K562 (cell line): ENCODE data around the gene APP. TPM values are rescaled to one million over a fixed set of nuclear protein-coding genes. Genes with fewer than 3 reads are reported as not detected.

Experiments used
- ATAC-seq: fragments of 200-7000 bp; cut with Tn5 transposase; 3 replicates; pipeline ENCODE4 v1.9.1; 2020; ENCODE audit warnings: moderate library complexity
- BruUV-seq: library from RNA; stranded (reverse); fragments of 400-500 nt; replicated peaks from 2 replicates; lab custom pipeline; 2021; lab: Mats Ljungman, UMichigan
- CTCF ChIA-PET: fragments of 300-600 bp; formaldehyde crosslinking; extraction: SDS; loops from one replicate; lab custom pipeline; 2021; ENCODE audit warnings: low intra/inter-chr PET ratio; lab: Yijun Ruan, JAX
- POLR2A ChIA-PET: fragments of 300-600, 350-650 bp; sonication (Branson Sonifier 250); formaldehyde crosslinking; extraction: SDS; loops from one replicate; lab custom pipeline; 2021; ENCODE audit warnings: antibody characterized with exemption, inconsistent platforms; lab: Yijun Ruan, JAX
- DNase-seq, 4 experiments: peaks; one replicate each; pipeline versions ENCODE4 v3.0.0 to v3.0.0-alpha.2; 2011 to 2018; ENCODE audit warnings: low spot score in 3 of 4, mixed read lengths in 3 of 4; ENCODE audit errors: extremely low read depth in 1 of 4
- FAIRE-seq: peaks from 2 replicates; lab custom pipeline; 2011; peaks lifted over from hg19 to GRCh38; lab: Jason Lieb, UNC
- H2AFZ ChIP-seq: 2 replicates; pipeline ENCODE4 v1.6.0; 2011; ENCODE audit warnings: low read depth, low read length, control low read depth, inconsistent platforms
- H3K27ac ChIP-seq: fragments of 200-600 bp; 3 replicates; pipeline ENCODE4 v1.8.0; 2011; ENCODE audit warnings: low read depth, mild to moderate bottlenecking, control low read depth, inconsistent platforms, low read length, moderate library complexity, mixed read lengths; ENCODE audit errors: extremely low read depth
- H3K27me3 ChIP-seq, 2 experiments: fragments of 300-600 bp in 1 of 2; 2 replicates in 1 of 2; 3 replicates in 1 of 2; pipeline versions ENCODE4 v1.6.0 to v1.8.0; 2011; ENCODE audit warnings: inconsistent platforms in 2 of 2, low read length in 2 of 2, mild to moderate bottlenecking in 1 of 2, mixed read lengths in 1 of 2, moderate library complexity in 1 of 2; ENCODE audit not compliant: control insufficient read depth in 2 of 2, insufficient read depth in 2 of 2
- H3K36me3 ChIP-seq: fragments of 300-600 bp; 3 replicates; pipeline ENCODE4 v1.8.0; 2011; ENCODE audit warnings: mild to moderate bottlenecking, low read length, inconsistent platforms; ENCODE audit not compliant: control insufficient read depth, insufficient read depth
- H3K4me1 ChIP-seq, 2 experiments: fragments of 200-600 bp in 1 of 2; replicated peaks in 1 of 2; 2 replicates in 1 of 2; 3 replicates in 1 of 2; pipeline versions ENCODE4 v1.5.1 to v1.8.0; 2011; ENCODE audit warnings: inconsistent platforms in 2 of 2, low read length in 2 of 2, mild to moderate bottlenecking in 1 of 2, mixed read lengths in 1 of 2, moderate library complexity in 1 of 2; ENCODE audit not compliant: control insufficient read depth in 2 of 2, insufficient read depth in 2 of 2
- H3K4me2 ChIP-seq: 2 replicates; pipeline ENCODE4 v1.6.1; 2011; ENCODE audit warnings: low read length, control low read depth, inconsistent platforms, mixed read lengths; ENCODE audit not compliant: insufficient read depth
- H3K4me3 ChIP-seq: fragments of 200-600 bp; sonication (generic), shearing (Covaris generic); 2 replicates; pipeline ENCODE4 v1.5.1; 2016; ENCODE audit warnings: control low read depth, inconsistent platforms
- H3K79me2 ChIP-seq: fragments of 200-600 bp; 3 replicates; pipeline ENCODE4 v1.8.0; 2011; ENCODE audit warnings: low read length, inconsistent platforms; ENCODE audit not compliant: control insufficient read depth, insufficient read depth
- H3K9ac ChIP-seq, 2 experiments: 2 replicates each; pipeline versions ENCODE4 v1.6.0 to v1.6.1; 2011; ENCODE audit warnings: low read depth in 2 of 2, low read length in 2 of 2, control low read depth in 1 of 2, inconsistent platforms in 1 of 2, mild to moderate bottlenecking in 1 of 2, mixed read lengths in 1 of 2; ENCODE audit not compliant: insufficient read depth in 1 of 2
- H3K9me1 ChIP-seq: one replicate; pipeline ENCODE4 v1.6.0; 2011; ENCODE audit warnings: inconsistent platforms, mild to moderate bottlenecking, low read length, moderate library complexity; ENCODE audit not compliant: control insufficient read depth, insufficient read depth
- H3K9me3 ChIP-seq: replicated peaks from 2 replicates; pipeline ENCODE4 v1.5.1; 2011; ENCODE audit warnings: low read depth, low read length, inconsistent platforms; ENCODE audit not compliant: control insufficient read depth, insufficient read depth
- H4K20me1 ChIP-seq: replicated peaks from 2 replicates; pipeline ENCODE4 v1.6.1; 2011; ENCODE audit warnings: low read length, inconsistent platforms, mixed read lengths; ENCODE audit not compliant: control insufficient read depth, insufficient read depth
- CXXC5 ChIP-seq: fragments of 250-450 bp; sonication (Bioruptor Pico); IDR thresholded peaks from 2 replicates; pipeline ENCODE4 v1.8.0; 2022; ENCODE audit warnings: inconsistent platforms, mild to moderate bottlenecking, moderate library complexity
- HEY1 ChIP-seq: fragments of 250-450 bp; sonication (Bioruptor Pico); IDR thresholded peaks from 2 replicates; pipeline ENCODE4 v1.5.0; 2020; ENCODE audit warnings: mild to moderate bottlenecking, moderate library complexity, borderline replicate concordance
- MCM2 ChIP-seq: fragments of 450-650 bp; IDR thresholded peaks from 2 replicates; pipeline ENCODE4 v1.6.1; 2017; ENCODE audit warnings: low read depth, mild to moderate bottlenecking
- NR3C1 ChIP-seq: sonication (generic); formaldehyde crosslinking; IDR thresholded peaks from 2 replicates; pipeline ENCODE4 v1.8.1; 2022; ENCODE audit warnings: missing genetic modification reagents
- PHTF2 ChIP-seq: fragments of 250-450 bp; sonication (Bioruptor Pico); IDR thresholded peaks from 2 replicates; pipeline ENCODE4 v1.5.0; 2021; ENCODE audit warnings: mild to moderate bottlenecking
- ZHX1 ChIP-seq: fragments of 150-350 bp; conservative IDR thresholded peaks from 2 replicates; pipeline ENCODE4 v1.6.1; 2014; ENCODE audit warnings: low read length
- WGBS: fragments of 100-300 bp; shearing (Covaris generic); methylation state at CpG from one replicate; pipeline ENCODE4 v1.1.6; 2016; ENCODE audit warnings: low coverage, mixed read lengths; ENCODE audit not compliant: insufficient coverage; ENCODE audit errors: missing lambda C conversion rate; 5-methylcytosine and 5-hydroxymethylcytosine counted together
- in situ Hi-C: fragments of 300-500 bp; cut with MboI; formaldehyde crosslinking; loops from 4 replicates; pipeline ENCODE4 v1.15.0; 2018; ENCODE audit warnings: inconsistent platforms, mixed read lengths
- intact Hi-C: fragments of 100-400 bp; cut with micrococcal nuclease; formaldehyde crosslinking; loops from 2 replicates; pipeline ENCODE4 v1.14.2; 2022
- polyA plus RNA-seq, 8 experiments: library from polyadenylated mRNA; depleted of rRNA in 4 of 8; stranded (reverse) in 5 of 8; unstranded in 3 of 8; fragments of >200 nt; fragmentation: Nextera tagmentation in 2 of 8; fragmentation: Illumina TruSeq in 1 of 8; extraction: Ambion mirVana in 2 of 8; extraction: Trizol in 1 of 8; gene quantifications; 2 replicates each; pipeline versions ENCODE4 v1.2.1 to v1.2.3, GENCODE V29; 2011 to 2014; ENCODE audit warnings: inconsistent platforms in 1 of 8, missing spikeins in 1 of 8
- total RNA-seq, 7 experiments: library from RNA; depleted of rRNA in 6 of 7; stranded (reverse); fragments of >200 nt in 6 of 7; fragmentation: Illumina TruSeq in 2 of 7; extraction: Trizol in 2 of 7; gene quantifications; 2 replicates each; pipeline versions ENCODE4 v1.2.1 to v1.2.3, GENCODE V29; 2011 to 2021; ENCODE audit warnings: low replicate concordance in 1 of 7

APP gene
- total and polyA plus RNA-seq, 9 of the 15 experiments (the other 6 are each of a cell fraction or from before 2014, with no cell fraction given): 0.01 to 1.5 (median 0.16) TPM; not detected in 5

DNA sequence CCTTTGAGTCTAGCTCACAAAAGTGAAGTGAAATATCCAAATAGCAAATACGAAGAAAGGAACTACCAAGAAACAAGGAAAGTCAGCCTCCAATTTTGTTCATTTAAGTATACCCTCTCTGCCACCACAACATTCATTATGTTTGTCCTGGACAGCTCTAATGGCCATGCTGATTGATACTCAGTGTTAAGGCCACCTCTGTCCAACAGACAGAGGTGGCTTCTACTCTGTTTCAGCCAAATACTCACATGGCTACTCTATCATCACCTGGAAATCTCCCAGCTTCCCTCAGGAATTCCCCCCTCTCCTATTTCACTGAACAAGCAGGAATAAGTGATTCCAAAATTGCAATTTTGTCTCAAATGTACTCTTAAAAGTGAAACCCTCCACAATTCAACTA is 10.7 kb downstream of the APP start:
- intact Hi-C loops: no loop called here
- no peak overlapping the region for H3K4me3 ChIP-seq
- TF ChIP-seq MCM2: no peak
- no peak for TF ChIP-seq PHTF2 (CRISPR knock-in tag)
- no peak for TF ChIP-seq NR3C1 (CRISPR knock-in tag)
- no peak for TF ChIP-seq CXXC5 (CRISPR knock-in tag)
- TF ChIP-seq HEY1: no peak
- no peak for TF ChIP-seq ZHX1
- H3K9me1 ChIP-seq: no peaks in the 10 kb centered on the region
- H3K9me3 ChIP-seq: no peaks in the 10 kb centered on the region
- no peak overlapping the region for H2AFZ ChIP-seq
- no peaks in the 10 kb centered on the region for H4K20me1 ChIP-seq
- no peak overlapping the region for H3K4me2 ChIP-seq
- H3K4me1 ChIP-seq: no peaks in the 10 kb centered on the region
- H3K27me3 ChIP-seq: no peaks in the 10 kb centered on the region
- H3K27ac ChIP-seq: no peak overlapping the region
- CTCF ChIA-PET: no interaction called here
- FAIRE-seq (no peak), DNase-seq (no peak), ATAC-seq (no peak)
- no peak overlapping the region for H3K9ac ChIP-seq
- POLR2A ChIA-PET: interaction anchor here (0.7 to 1.1 kb wide), 2 partner anchors 9 to 538 kb away, joined by 3 read pairs; no protein-coding TSS in a partner anchor
- in situ Hi-C loops: no loop called here
- no TSS peak for BruUV-seq
- no peaks in the 10 kb centered on the region for H3K79me2 ChIP-seq
- H3K36me3 ChIP-seq: no peaks in the 10 kb centered on the region
- 6% methylated on average over 1 of the region's 1 CpG for WGBS
